H1 (cell line): ENCODE results near the gene STAMBP. TPM values are rescaled to one million over a fixed set of nuclear protein-coding genes. Genes with fewer than 3 reads are reported as not detected.

Experiments
- CTCF ChIA-PET: fragments of 300-600 bp; sonication (Branson Sonifier 250); formaldehyde crosslinking; loops from one replicate; lab custom pipeline; 2021; ENCODE audit not compliant: partially characterized antibody; lab: Charles Lee
- POLR2A ChIA-PET: fragments of 300-600 bp; sonication (Branson Sonifier 250); formaldehyde crosslinking; loops from one replicate; lab custom pipeline; 2021; ENCODE audit warnings: inconsistent platforms; ENCODE audit not compliant: partially characterized antibody; lab: Charles Lee
- DNase-seq, 2 experiments: peaks; one replicate each; pipeline versions ENCODE4 v3.0.0 to v3.0.0-alpha.2; 2010 to 2022; ENCODE audit warnings: low spot score in 2 of 2, low read depth in 1 of 2, mixed read lengths in 1 of 2
- FAIRE-seq: peaks from 2 replicates; lab custom pipeline; 2011; peaks lifted over from hg19 to GRCh38; lab: Jason Lieb, UNC
- H2AFZ ChIP-seq: 2 replicates; pipeline ENCODE4 v1.8.1; 2012; ENCODE audit warnings: low read length, inconsistent platforms
- H2AK5ac ChIP-seq: 2 replicates; pipeline ENCODE4 v1.6.1; 2013; ENCODE audit warnings: low read depth, low read length
- H2BK120ac ChIP-seq: replicated peaks from 2 replicates; pipeline ENCODE3; 2013; ENCODE audit warnings: low read depth, low read length, inconsistent platforms
- H2BK12ac ChIP-seq: 2 replicates; pipeline ENCODE4 v1.6.1; 2013; ENCODE audit warnings: low read depth, low read length
- H2BK15ac ChIP-seq: 2 replicates; pipeline ENCODE4 v1.6.1; 2013; ENCODE audit warnings: low read length
- H2BK20ac ChIP-seq: 2 replicates; pipeline ENCODE4 v1.6.1; 2013; ENCODE audit warnings: low read length
- H2BK5ac ChIP-seq: 2 replicates; pipeline ENCODE4 v1.6.1; 2013; ENCODE audit warnings: low read depth, low read length
- H3K14ac ChIP-seq: 2 replicates; pipeline ENCODE4 v1.6.1; 2013; ENCODE audit warnings: inconsistent platforms; ENCODE audit not compliant: insufficient read length
- H3K18ac ChIP-seq: 2 replicates; pipeline ENCODE4 v1.6.1; 2013; ENCODE audit warnings: low read length; ENCODE audit errors: extremely low read depth
- H3K23ac ChIP-seq: 2 replicates; pipeline ENCODE4 v1.6.1; 2013; ENCODE audit warnings: inconsistent platforms; ENCODE audit not compliant: insufficient read length
- H3K23me2 ChIP-seq: 2 replicates; pipeline ENCODE4 v1.6.1; 2013; ENCODE audit warnings: low read depth, low read length
- H3K27ac ChIP-seq: 2 replicates; pipeline ENCODE4 v1.6.1; 2011; ENCODE audit warnings: low read depth, low read length, inconsistent platforms
- H3K27me3 ChIP-seq, 4 experiments: replicated peaks in 1 of 4; 1 replicate in 1 of 4; 2 replicates in 3 of 4; pipeline versions ENCODE4 v1.6.1 to v1.8.1; 2011 to 2013; ENCODE audit warnings: low read length in 3 of 4, mild to moderate bottlenecking in 3 of 4, inconsistent platforms in 2 of 4, mixed read lengths in 2 of 4, moderate library complexity in 1 of 4; ENCODE audit not compliant: control insufficient read depth in 3 of 4, insufficient read depth in 3 of 4; ENCODE audit errors: extremely low read depth in 1 of 4
- H3K36me3 ChIP-seq, 4 experiments: 2 replicates each; pipeline versions ENCODE4 v1.6.1 to v1.8.1; 2011 to 2013; ENCODE audit warnings: mild to moderate bottlenecking in 4 of 4, low read length in 3 of 4, moderate library complexity in 2 of 4, control low read depth in 1 of 4, inconsistent platforms in 1 of 4; ENCODE audit not compliant: insufficient read depth in 4 of 4, control insufficient read depth in 2 of 4
- H3K4ac ChIP-seq: replicated peaks from 2 replicates; pipeline ENCODE3; 2013; ENCODE audit warnings: low read length, low read depth, mixed read lengths, inconsistent platforms; ENCODE audit not compliant: insufficient read length
- H3K4me1 ChIP-seq, 4 experiments: replicated peaks in 1 of 4; 1 replicate in 1 of 4; 2 replicates in 3 of 4; pipeline versions ENCODE4 v1.6.1 to v1.8.1; 2011 to 2013; ENCODE audit warnings: low read length in 3 of 4, inconsistent platforms in 2 of 4, mixed read lengths in 1 of 4; ENCODE audit not compliant: insufficient read depth in 4 of 4, control insufficient read depth in 3 of 4
- H3K4me2 ChIP-seq, 2 experiments: 2 replicates each; pipeline versions ENCODE4 v1.6.1 to v1.8.1; 2011 to 2013; ENCODE audit warnings: low read depth in 2 of 2, low read length in 2 of 2, control low read depth in 1 of 2, inconsistent platforms in 1 of 2, mild to moderate bottlenecking in 1 of 2; ENCODE audit not compliant: insufficient read depth in 1 of 2
- H3K4me3 ChIP-seq, 4 experiments: fragments of 200-600, 300-600 bp in 1 of 4; sonication (generic), shearing (Covaris generic), sonication (Bioruptor Twin) in 1 of 4; 2 replicates each; pipeline versions ENCODE4 v1.5.1 to v1.8.1; 2011 to 2016; ENCODE audit warnings: low read length in 4 of 4, low read depth in 3 of 4, control low read depth in 2 of 4, inconsistent platforms in 2 of 4, mild to moderate bottlenecking in 2 of 4, mixed read lengths in 1 of 4, moderate library complexity in 1 of 4; ENCODE audit not compliant: insufficient read depth in 2 of 4; ENCODE audit errors: extremely low read depth in 1 of 4
- H3K56ac ChIP-seq: replicated peaks from 2 replicates; pipeline ENCODE3; 2013; ENCODE audit warnings: low read depth, mild to moderate bottlenecking, mixed read lengths, low read length, inconsistent platforms; ENCODE audit not compliant: insufficient read length
- H3K79me1 ChIP-seq: 2 replicates; pipeline ENCODE4 v1.6.1; 2013; ENCODE audit warnings: low read depth, low read length, control low read depth
- H3K79me2 ChIP-seq, 2 experiments: 2 replicates each; pipeline versions ENCODE4 v1.6.1 to v1.8.1; 2012 to 2013; ENCODE audit warnings: low read length in 2 of 2, mild to moderate bottlenecking in 2 of 2, inconsistent platforms in 1 of 2; ENCODE audit not compliant: insufficient read depth in 2 of 2, control insufficient read depth in 1 of 2
- H3K9ac ChIP-seq, 4 experiments: replicated peaks in 1 of 4; 1 replicate in 1 of 4; 2 replicates in 3 of 4; pipeline versions ENCODE4 v1.6.1 to v1.8.1; 2011 to 2013; ENCODE audit warnings: low read depth in 3 of 4, low read length in 3 of 4, control low read depth in 2 of 4, mild to moderate bottlenecking in 2 of 4, moderate library complexity in 2 of 4, inconsistent platforms in 1 of 4; ENCODE audit errors: extremely low read depth in 1 of 4
- H3K9me3 ChIP-seq, 2 experiments: 2 replicates each; pipeline versions ENCODE4 v1.6.1 to v1.8.1; 2012 to 2013; ENCODE audit warnings: mild to moderate bottlenecking in 2 of 2, moderate library complexity in 2 of 2, control low read depth in 1 of 2, inconsistent platforms in 1 of 2, low read depth in 1 of 2, low read length in 1 of 2, mixed read lengths in 1 of 2; ENCODE audit not compliant: insufficient read depth in 2 of 2
- H4K20me1 ChIP-seq, 2 experiments: replicated peaks in 1 of 2; 2 replicates each; pipeline versions ENCODE3 to v1.8.1; 2011 to 2013; ENCODE audit warnings: inconsistent platforms in 2 of 2, low read length in 2 of 2, mild to moderate bottlenecking in 1 of 2; ENCODE audit not compliant: insufficient read depth in 2 of 2, control insufficient read depth in 1 of 2
- H4K5ac ChIP-seq: 2 replicates; pipeline ENCODE4 v1.6.1; 2013; ENCODE audit warnings: low read length, low read depth, mixed read lengths, inconsistent platforms; ENCODE audit not compliant: insufficient read length
- H4K8ac ChIP-seq: 2 replicates; pipeline ENCODE4 v1.8.0; 2013; ENCODE audit warnings: mild to moderate bottlenecking, moderate library complexity, low read length, inconsistent platforms; ENCODE audit not compliant: insufficient read depth; ENCODE audit errors: extremely low read depth
- H4K91ac ChIP-seq: replicated peaks from 2 replicates; pipeline ENCODE3; 2013; ENCODE audit warnings: low read length, mixed read lengths, inconsistent platforms; ENCODE audit not compliant: insufficient read length
- BACH1 ChIP-seq: IDR thresholded peaks from 2 replicates; pipeline ENCODE4 v1.6.1; 2012; ENCODE audit warnings: low read length, improper control_type of control experiment
- CBX5 ChIP-seq: fragments of 300-800, 300-1000 bp; sonication (generic); IDR thresholded peaks from 2 replicates; pipeline ENCODE4 v1.7.1; 2016; ENCODE audit warnings: antibody characterized with exemption, low read length, low read depth
- CREB1 ChIP-seq: IDR thresholded peaks from 2 replicates; pipeline ENCODE4 v1.6.1; 2012; ENCODE audit warnings: inconsistent platforms
- HDAC6 ChIP-seq: IDR thresholded peaks from one replicate; pipeline ENCODE4 v1.7.1; 2012; ENCODE audit warnings: low read depth, mild to moderate bottlenecking, inconsistent platforms, low read length, moderate library complexity
- POLR2A ChIP-seq, 2 experiments: IDR thresholded peaks; 1 replicate in 1 of 2; 2 replicates in 1 of 2; pipeline ENCODE4 v1.6.1; 2011; ENCODE audit warnings: low read depth in 2 of 2, low read length in 2 of 2, mild to moderate bottlenecking in 2 of 2; ENCODE audit errors: control extremely low read depth in 1 of 2
- POU5F1 ChIP-seq: IDR thresholded peaks from 2 replicates; pipeline ENCODE4 v1.6.1; 2011; ENCODE audit warnings: low read depth, mild to moderate bottlenecking, low read length, moderate library complexity
- RBBP5 ChIP-seq: IDR thresholded peaks from 2 replicates; pipeline ENCODE4 v1.7.1; 2012; ENCODE audit warnings: low read depth, mild to moderate bottlenecking, inconsistent platforms, low read length, moderate library complexity, borderline replicate concordance
- RFX5 ChIP-seq: IDR thresholded peaks from 2 replicates; pipeline ENCODE4 v1.6.1; 2011; ENCODE audit warnings: low read depth, low read length, improper control_type of control experiment, borderline replicate concordance
- SP4 ChIP-seq: IDR thresholded peaks from 2 replicates; pipeline ENCODE4 v1.6.1; 2012; ENCODE audit warnings: low read length, inconsistent platforms
- SUZ12 ChIP-seq: fragments of 200-600 bp; sonication (generic); IDR thresholded peaks from 2 replicates; pipeline ENCODE4 v1.6.1; 2012; ENCODE audit warnings: mild to moderate bottlenecking, inconsistent platforms, low read length, moderate library complexity, mixed read lengths
- TEAD4 ChIP-seq: IDR thresholded peaks from 2 replicates; pipeline ENCODE4 v1.6.1; 2012; ENCODE audit warnings: low read depth, low read length, inconsistent platforms, mixed read lengths
- WGBS, 2 experiments: shearing (Covaris generic) in 1 of 2; methylation state at CpG; one replicate each; pipeline versions ENCODE4 v1.1.6 to v1.1.7; 2013 to 2015; ENCODE audit warnings: low lambda C conversion rate in 2 of 2, mixed read lengths in 2 of 2, inconsistent platforms in 1 of 2, low coverage in 1 of 2, missing lambda C conversion rate in 1 of 2; ENCODE audit not compliant: insufficient replicate concordance in 2 of 2, insufficient coverage in 1 of 2, insufficient read length in 1 of 2; ENCODE audit errors: extremely low coverage in 1 of 2, missing lambda C conversion rate in 1 of 2; 5-methylcytosine and 5-hydroxymethylcytosine counted together
- polyA plus RNA-seq, 7 experiments: library from polyadenylated mRNA; depleted of rRNA in 3 of 7; stranded (reverse) in 5 of 7; unstranded in 2 of 7; fragments of >200 nt in 5 of 7; fragments of 200-250 nt in 2 of 7; gene quantifications; 1 replicate in 5 of 7; 2 replicates in 1 of 7; 4 replicates in 1 of 7; pipeline versions ENCODE4 v1.2.1 to v1.2.3, GENCODE V29; 2011 to 2013; ENCODE audit warnings: missing spikeins in 2 of 7, mixed read lengths in 2 of 7
- total RNA-seq: library from RNA; stranded (reverse); fragmentation: NEBNext Ultra II Directional; extraction: Animal tissue kit (Norgen Biotek cat#: 25700); gene quantifications from 2 replicates; pipeline ENCODE4 v1.2.1, GENCODE V29; 2021
- TF ChIP-seq, protein P1 (sequence below): IDR thresholded peaks from 2 replicates; pipeline ENCODE4 v1.6.1; 2011; ENCODE audit warnings: low read depth, mild to moderate bottlenecking, low read length; ENCODE audit not compliant: insufficient read depth
- TF ChIP-seq, protein P2 (sequence below): IDR thresholded peaks from 2 replicates; pipeline ENCODE4 v1.6.1; 2012; ENCODE audit warnings: low read length, inconsistent platforms

STAMBP gene
- total and polyA plus RNA-seq, 2 of the 8 experiments (the other 6 are each of a cell fraction or from before 2014, with no cell fraction given) = 35.8 to 49.7 TPM

DNA sequence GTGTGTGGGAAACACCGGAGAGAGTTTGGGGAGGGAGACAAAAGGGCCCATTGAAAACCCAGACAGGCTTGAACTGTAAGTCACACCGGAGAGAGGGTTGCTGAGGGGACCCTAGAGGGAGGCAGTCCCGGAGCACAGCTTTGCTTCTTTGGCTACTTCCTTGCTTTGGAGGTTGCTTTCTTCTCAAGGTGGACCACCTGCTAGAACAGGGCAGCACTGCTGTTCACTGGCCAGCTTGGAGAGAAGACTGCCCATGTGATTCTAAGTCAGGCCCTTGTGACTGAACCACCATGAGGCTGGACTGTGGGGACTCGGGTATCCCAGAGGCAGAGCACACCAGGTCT is 68.5 kb downstream of the STAMBP start:
- 89% methylated on average over 4 of the region's 4 CpGs; no CpG with 5 or more reads in 1 of the 2 experiments for WGBS, 2 experiments
- Histone ChIP-seq H3K79me1 (no peaks in the 10 kb centered on the region), H3K4ac (no peak overlapping the region), H3K23ac (no peak overlapping the region), H4K91ac (no peak overlapping the region), H3K56ac (no peak overlapping the region), H3K36me3 (no peaks in the 10 kb centered on the region), H2BK15ac (no peak overlapping the region), H2AK5ac (no peak overlapping the region), H4K20me1 (no peaks in the 10 kb centered on the region), H3K27me3 (no peaks in the 10 kb centered on the region), H3K4me3 (no peak overlapping the region), H3K27ac (no peak overlapping the region), H2BK12ac (no peak overlapping the region), H2AFZ (peak overlapping the region; percentile 74; the same call in 1 of the 2 replicates), H4K5ac (no peak overlapping the region), H3K14ac (no peak overlapping the region), H3K23me2 (no peaks in the 10 kb centered on the region; the same call in 1 of the 2 replicates), H3K9me3 (no peaks in the 10 kb centered on the region), H2BK120ac (no peak overlapping the region), H3K4me2 (no peak overlapping the region), H2BK20ac (no peak overlapping the region), H3K9ac (no peak overlapping the region), H4K8ac (no peak overlapping the region), H2BK5ac (no peak overlapping the region), H3K4me1 (peaks cover 0 to 7% (median 4%) of the 10 kb centered on the region in 4 experiments; a peak in 4 of 7 replicates), H3K79me2 (no peaks in the 10 kb centered on the region), H3K18ac (no peak overlapping the region)
- TF ChIP-seq RFX5 (no peak), TEAD4 (no peak), CBX5 (no peak), POLR2A (IDR thresholded peaks at IDR 0.05; ENCODE audit: control extremely low read depth in 1 of 2, low read depth in 2 of 2, low read length in 2 of 2) (no peak), CREB1 (no peak), HDAC6 (no peak), SP4 (no peak), POU5F1 (no peak), BACH1 (no peak), SUZ12 (no peak), RBBP5 (no peak)
- TF ChIP-seq, protein P1, sequence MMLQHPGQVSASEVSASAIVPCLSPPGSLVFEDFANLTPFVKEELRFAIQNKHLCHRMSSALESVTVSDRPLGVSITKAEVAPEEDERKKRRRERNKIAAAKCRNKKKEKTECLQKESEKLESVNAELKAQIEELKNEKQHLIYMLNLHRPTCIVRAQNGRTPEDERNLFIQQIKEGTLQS = no peak
- TF ChIP-seq, protein P2, sequence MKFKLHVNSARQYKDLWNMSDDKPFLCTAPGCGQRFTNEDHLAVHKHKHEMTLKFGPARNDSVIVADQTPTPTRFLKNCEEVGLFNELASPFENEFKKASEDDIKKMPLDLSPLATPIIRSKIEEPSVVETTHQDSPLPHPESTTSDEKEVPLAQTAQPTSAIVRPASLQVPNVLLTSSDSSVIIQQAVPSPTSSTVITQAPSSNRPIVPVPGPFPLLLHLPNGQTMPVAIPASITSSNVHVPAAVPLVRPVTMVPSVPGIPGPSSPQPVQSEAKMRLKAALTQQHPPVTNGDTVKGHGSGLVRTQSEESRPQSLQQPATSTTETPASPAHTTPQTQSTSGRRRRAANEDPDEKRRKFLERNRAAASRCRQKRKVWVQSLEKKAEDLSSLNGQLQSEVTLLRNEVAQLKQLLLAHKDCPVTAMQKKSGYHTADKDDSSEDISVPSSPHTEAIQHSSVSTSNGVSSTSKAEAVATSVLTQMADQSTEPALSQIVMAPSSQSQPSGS = no peak
- ChIA-PET POLR2A (interaction anchor here (1.3 kb wide), 1 partner anchor 24 kb away, joined by 3 read pairs; no protein-coding TSS in a partner anchor), CTCF (interaction anchor here (1.1 to 1.7 kb wide), 3 partner anchors 9 to 217 kb away, joined by 3 to 5 read pairs (median 3); no protein-coding TSS in a partner anchor)
- FAIRE-seq (no peak), DNase-seq (no peak)
